NT2/D1 (cell line): ENCODE data around the gene PNN.

ENCODE experiments used
- DNase-seq: peaks from one replicate; pipeline ENCODE4 v3.0.0-alpha.2; 2011; ENCODE audit warnings: low read depth, low spot score
- H3K27me3 ChIP-seq: 2 replicates; pipeline ENCODE4 v1.6.0; 2011; ENCODE audit warnings: mild to moderate bottlenecking; ENCODE audit not compliant: insufficient read length, insufficient read depth
- H3K36me3 ChIP-seq: 2 replicates; pipeline ENCODE4 v1.6.1; 2011; ENCODE audit warnings: mild to moderate bottlenecking, low read length, mixed read lengths; ENCODE audit not compliant: insufficient read depth, insufficient read length
- H3K4me1 ChIP-seq: 2 replicates; pipeline ENCODE4 v1.5.1; 2011; ENCODE audit not compliant: insufficient read depth, insufficient read length
- H3K4me3 ChIP-seq: 2 replicates; pipeline ENCODE4 v1.5.1; 2011; ENCODE audit warnings: low read depth; ENCODE audit not compliant: insufficient read length
- H3K9ac ChIP-seq: 2 replicates; pipeline ENCODE4 v1.6.0; 2011; ENCODE audit warnings: low read depth; ENCODE audit not compliant: insufficient read length
- H3K9me3 ChIP-seq: 2 replicates; pipeline ENCODE4 v1.5.1; 2011; ENCODE audit warnings: mild to moderate bottlenecking, low read length; ENCODE audit not compliant: insufficient read depth
- SUZ12 ChIP-seq: IDR thresholded peaks from 2 replicates; pipeline ENCODE4 v1.6.1; 2011; ENCODE audit not compliant: insufficient read length, insufficient read depth; ENCODE audit errors: extremely low read depth
- YY1 ChIP-seq: IDR thresholded peaks from 2 replicates; pipeline ENCODE4 v1.6.1; 2011; ENCODE audit not compliant: insufficient read length, insufficient read depth
- ZNF274 ChIP-seq: IDR thresholded peaks from 2 replicates; pipeline ENCODE4 v1.6.1; 2011; ENCODE audit warnings: mild to moderate bottlenecking, low read depth, low read length

The PNN gene

DNA sequence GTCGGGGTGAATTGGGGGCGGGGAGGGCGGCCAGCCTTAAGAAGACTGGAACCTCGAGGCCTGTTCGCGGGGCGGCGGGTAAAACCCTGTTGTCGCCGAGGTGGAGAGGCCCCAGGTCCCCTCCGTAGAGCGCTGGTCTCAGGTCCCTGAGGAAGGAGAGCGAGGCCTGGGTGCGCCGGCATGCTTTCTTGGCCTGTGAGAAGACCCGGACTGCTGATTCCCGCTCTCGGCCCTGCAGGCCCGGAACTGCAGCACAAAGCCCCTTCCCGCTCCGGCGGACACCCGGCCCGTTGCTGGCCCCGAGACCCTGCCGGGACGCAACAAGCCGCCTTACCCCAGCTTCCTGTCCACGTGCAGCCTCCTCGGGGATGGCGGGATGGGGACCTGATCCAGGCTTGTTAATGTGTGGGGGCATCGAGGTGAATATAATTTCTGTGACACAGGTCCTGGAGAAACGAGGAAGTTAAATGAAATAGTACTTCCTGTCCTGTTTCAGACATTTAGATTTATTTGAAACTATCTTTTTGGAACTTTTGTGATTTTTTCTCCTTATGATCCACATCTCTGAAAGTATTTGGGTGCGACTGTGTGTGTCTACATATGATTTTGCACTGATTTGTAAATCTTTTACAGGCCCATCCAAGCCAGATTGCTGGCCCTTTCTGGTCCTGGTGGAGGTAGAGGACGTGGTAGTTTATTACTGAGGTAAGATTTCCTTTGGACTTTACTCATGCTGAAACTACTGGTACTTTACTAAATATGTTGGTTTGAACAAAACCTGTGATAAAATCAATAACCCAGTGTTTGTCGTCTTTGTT, 600 bp downstream of the PNN start:
- DNase-seq: no peak
- no peaks in the 10 kb centered on the region for H3K27me3 ChIP-seq
- H3K4me3 ChIP-seq: peak overlapping the region; percentile 94
- H3K36me3 ChIP-seq: peaks cover 48% of the 10 kb centered on the region
- TF ChIP-seq YY1 (no peak), ZNF274 (no peak), SUZ12 (no peak)
- H3K9me3 ChIP-seq: no peaks in the 10 kb centered on the region
- peak overlapping the region; percentile 99 for H3K9ac ChIP-seq
- peaks cover 2% of the 10 kb centered on the region for H3K4me1 ChIP-seq

DNA sequence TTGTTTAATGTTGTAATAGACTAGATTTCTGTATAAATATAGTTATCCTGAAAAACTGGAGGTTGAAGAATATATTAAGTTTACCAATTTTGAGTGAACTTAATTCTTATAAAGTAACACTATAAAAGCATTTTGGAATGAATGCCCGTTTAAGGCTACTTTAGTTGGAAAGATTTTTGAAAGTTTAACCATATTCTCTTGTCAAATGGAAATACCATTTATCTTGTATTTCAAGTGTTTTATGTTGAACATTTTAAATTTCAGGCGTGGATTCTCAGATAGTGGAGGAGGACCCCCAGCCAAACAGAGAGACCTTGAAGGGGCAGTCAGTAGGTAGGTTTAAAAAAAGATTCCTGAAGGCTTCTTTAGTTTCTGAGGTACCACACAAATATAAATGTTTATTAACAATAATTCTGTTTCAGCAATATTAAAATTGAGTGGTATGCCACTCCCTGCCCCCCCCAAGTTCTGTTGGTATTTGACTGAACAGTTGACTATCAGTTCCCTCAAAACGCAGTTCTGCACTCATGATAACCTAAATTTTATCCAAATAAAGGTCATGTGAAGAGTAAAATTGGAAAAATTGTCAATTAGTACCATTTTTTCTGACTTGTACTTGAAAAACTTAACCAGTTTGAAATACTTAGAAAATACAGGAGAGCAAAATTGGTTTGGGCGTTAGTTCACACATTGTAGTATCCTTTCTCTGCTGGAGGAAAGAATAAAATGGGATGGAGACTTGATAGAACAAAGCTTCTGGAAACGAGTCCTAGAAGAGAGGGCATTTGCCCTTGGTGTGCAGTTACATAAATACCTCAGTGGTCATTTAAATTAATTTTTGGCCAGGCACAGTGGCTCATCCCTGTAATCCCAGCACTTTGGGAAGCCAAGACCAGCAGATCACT, 1.5 kb downstream of the PNN start:
- H3K4me3 ChIP-seq: peak overlapping the region; percentile 94
- no peaks in the 10 kb centered on the region for H3K27me3 ChIP-seq
- DNase-seq: no peak
- TF ChIP-seq ZNF274 (no peak), YY1 (no peak), SUZ12 (no peak)
- H3K36me3 ChIP-seq: peaks cover 57% of the 10 kb centered on the region
- no peaks in the 10 kb centered on the region for H3K9me3 ChIP-seq
- peak overlapping the region; percentile 99 for H3K9ac ChIP-seq
- peaks cover 2% of the 10 kb centered on the region for H3K4me1 ChIP-seq

DNA sequence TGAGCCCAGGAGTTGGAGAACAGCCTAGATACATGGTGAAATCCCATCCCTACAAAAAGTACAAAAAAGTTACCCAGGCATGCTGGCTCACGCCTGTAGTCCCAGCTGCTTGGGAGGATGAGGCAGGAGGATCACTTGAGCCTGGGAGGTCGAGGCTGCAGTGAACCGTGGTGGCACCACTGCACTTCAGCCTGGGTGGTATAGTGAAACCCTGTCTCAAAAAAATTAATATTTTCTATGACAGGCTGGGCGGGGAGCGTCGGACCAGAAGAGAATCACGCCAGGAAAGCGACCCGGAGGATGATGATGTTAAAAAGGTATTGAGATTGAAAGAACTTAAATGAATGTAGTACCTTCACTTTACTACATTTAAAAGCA, 2.1 kb downstream of the PNN start:
- H3K4me3 ChIP-seq: no peak overlapping the region
- peaks cover 62% of the 10 kb centered on the region for H3K36me3 ChIP-seq
- H3K9ac ChIP-seq: no peak overlapping the region
- DNase-seq: no peak
- no peaks in the 10 kb centered on the region for H3K27me3 ChIP-seq
- H3K4me1 ChIP-seq: peaks cover 2% of the 10 kb centered on the region
- H3K9me3 ChIP-seq: no peaks in the 10 kb centered on the region
- TF ChIP-seq YY1: no peak
- no peak for TF ChIP-seq ZNF274
- no peak for TF ChIP-seq SUZ12

DNA sequence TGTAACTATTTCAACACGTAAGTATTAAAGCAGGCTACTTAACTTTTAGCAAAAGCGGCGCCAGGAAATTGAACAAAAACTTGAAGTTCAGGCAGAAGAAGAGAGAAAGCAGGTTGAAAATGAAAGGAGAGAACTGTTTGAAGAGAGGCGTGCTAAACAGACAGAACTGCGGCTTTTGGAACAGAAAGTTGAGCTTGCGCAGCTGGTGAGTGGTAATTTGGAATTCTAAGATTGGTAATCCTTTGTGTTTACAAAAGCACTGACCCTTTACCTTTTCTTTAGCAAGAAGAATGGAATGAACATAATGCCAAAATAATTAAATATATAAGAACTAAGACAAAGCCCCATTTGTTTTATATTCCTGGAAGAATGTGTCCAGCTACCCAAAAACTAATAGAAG, 4.0 kb downstream of the PNN start:
- Histone ChIP-seq H3K9ac (no peak overlapping the region), H3K36me3 (peaks cover 74% of the 10 kb centered on the region), H3K4me3 (no peak overlapping the region), H3K9me3 (no peaks in the 10 kb centered on the region), H3K27me3 (no peaks in the 10 kb centered on the region), H3K4me1 (peaks cover 2% of the 10 kb centered on the region)
- DNase-seq: no peak
- TF ChIP-seq ZNF274: no peak
- no peak for TF ChIP-seq SUZ12

DNA sequence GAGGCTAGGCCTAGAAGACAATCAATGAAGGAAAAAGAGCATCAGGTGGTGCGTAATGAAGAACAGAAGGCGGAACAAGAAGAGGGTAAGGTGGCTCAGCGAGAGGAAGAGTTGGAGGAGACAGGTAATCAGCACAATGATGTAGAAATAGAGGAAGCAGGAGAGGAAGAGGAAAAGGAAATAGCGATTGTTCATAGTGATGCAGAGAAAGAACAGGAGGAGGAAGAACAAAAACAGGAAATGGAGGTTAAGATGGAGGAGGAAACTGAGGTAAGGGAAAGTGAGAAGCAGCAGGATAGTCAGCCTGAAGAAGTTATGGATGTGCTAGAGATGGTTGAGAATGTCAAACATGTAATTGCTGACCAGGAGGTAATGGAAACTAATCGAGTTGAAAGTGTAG, 5.5 kb downstream of the PNN start:
- no peaks in the 10 kb centered on the region for H3K9me3 ChIP-seq
- H3K4me3 ChIP-seq: no peak overlapping the region
- DNase-seq: no peak
- no peaks in the 10 kb centered on the region for H3K27me3 ChIP-seq
- H3K9ac ChIP-seq: no peak overlapping the region
- H3K36me3 ChIP-seq: peaks cover 85% of the 10 kb centered on the region
- TF ChIP-seq ZNF274 (no peak), YY1 (no peak), SUZ12 (no peak)
- H3K4me1 ChIP-seq: peaks cover 2% of the 10 kb centered on the region

DNA sequence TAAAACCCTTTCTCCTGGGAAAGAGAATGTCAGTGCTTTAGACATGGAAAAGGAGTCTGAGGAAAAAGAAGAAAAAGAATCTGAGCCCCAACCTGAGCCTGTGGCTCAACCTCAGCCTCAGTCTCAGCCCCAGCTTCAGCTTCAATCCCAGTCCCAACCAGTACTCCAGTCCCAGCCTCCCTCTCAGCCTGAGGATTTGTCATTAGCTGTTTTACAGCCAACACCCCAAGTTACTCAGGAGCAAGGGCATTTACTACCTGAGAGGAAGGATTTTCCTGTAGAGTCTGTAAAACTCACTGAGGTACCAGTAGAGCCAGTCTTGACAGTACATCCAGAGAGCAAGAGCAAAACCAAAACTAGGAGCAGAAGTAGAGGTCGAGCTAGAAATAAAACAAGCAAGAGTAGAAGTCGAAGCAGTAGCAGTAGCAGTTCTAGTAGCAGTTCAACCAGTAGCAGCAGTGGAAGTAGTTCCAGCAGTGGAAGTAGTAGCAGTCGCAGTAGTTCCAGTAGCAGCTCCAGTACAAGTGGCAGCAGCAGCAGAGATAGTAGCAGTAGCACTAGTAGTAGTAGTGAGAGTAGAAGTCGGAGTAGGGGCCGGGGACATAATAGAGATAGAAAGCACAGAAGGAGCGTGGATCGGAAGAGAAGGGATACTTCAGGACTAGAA, 6.1 kb downstream of the PNN start:
- DNase-seq: no peak
- no peak overlapping the region for H3K4me3 ChIP-seq
- H3K27me3 ChIP-seq: no peaks in the 10 kb centered on the region
- H3K36me3 ChIP-seq: peaks cover 81% of the 10 kb centered on the region
- H3K9me3 ChIP-seq: no peaks in the 10 kb centered on the region
- H3K9ac ChIP-seq: no peak overlapping the region
- TF ChIP-seq ZNF274: no peak
- TF ChIP-seq YY1: no peak
- no peak for TF ChIP-seq SUZ12
- H3K4me1 ChIP-seq: peaks cover 2% of the 10 kb centered on the region

DNA sequence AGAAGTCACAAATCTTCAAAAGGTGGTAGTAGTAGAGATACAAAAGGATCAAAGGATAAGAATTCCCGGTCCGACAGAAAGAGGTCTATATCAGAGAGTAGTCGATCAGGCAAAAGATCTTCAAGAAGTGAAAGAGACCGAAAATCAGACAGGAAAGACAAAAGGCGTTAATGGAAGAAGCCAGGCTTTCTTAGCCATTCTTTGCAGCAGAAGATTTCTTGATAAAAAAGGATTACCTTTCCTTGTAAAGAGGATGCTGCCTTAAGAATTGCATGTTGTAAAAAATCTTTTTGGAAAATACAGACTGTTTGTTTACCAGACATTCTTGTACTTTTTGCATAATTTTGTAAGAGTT, 6.6 kb downstream of the PNN start:
- TF ChIP-seq ZNF274 (no peak), YY1 (no peak), SUZ12 (no peak)
- peaks cover 76% of the 10 kb centered on the region for H3K36me3 ChIP-seq

More for the DNA sequence above, 6.6 kb downstream of the PNN start:
- peaks cover 2% of the 10 kb centered on the region for H3K4me1 ChIP-seq
- H3K9me3 ChIP-seq: no peaks in the 10 kb centered on the region
- no peaks in the 10 kb centered on the region for H3K27me3 ChIP-seq
- no peak overlapping the region for H3K9ac ChIP-seq
- no peak for DNase-seq
- H3K4me3 ChIP-seq: no peak overlapping the region
